HK-2 (cell line): Measurements from ENCODE around the gene MYO16.
"Not testable (repeated sequence)": the region's sequence is repeated elsewhere in the genome, so short reads cannot be mapped to it uniquely, and the experiment has no call there.

Experiments
- DNase-seq: peaks from one replicate; pipeline ENCODE4 v3.0.0-alpha.2; 2018; ENCODE audit not compliant: unreplicated experiment

The MYO16 gene

DNA sequence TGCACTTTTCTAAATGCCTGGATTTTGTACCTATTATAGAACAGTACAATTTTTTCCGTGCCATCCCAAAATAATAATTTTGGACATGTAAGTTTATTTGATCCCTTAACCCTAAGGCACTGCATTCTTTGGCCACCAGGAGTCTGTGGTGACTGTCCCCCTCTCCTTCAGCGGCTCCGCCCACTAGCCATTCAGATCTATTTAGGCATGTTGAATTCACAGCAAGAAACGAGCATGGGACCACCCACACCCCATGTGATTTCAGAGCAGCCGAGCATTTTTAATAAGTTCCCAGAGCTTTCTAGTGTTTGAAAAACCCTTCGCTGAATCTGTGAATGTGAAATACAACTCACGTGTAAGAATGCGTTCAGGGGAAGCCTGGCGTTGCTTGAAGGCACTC lies 567.5 kb downstream of the MYO16 start:
- no peak for DNase-seq

DNA sequence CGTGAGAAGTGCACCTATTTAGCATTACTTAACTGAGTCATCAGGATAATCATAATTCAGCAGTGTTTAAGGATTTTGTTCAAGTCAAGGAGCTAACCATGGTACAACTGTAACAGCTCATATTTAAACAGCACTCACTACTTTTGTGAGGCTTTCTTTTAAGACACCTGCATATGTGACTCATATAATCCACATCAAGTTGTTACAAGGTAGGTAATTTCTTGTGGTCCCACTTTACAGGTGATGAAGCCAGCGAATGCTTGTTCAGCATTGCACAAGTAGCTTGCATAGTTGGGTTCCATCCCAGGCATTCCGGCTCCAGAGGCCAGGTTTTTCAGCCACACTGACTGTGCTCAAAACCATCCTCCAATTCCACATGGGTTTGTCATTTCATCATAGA lies 569.2 kb downstream of the MYO16 start:
- DNase-seq = no peak

DNA sequence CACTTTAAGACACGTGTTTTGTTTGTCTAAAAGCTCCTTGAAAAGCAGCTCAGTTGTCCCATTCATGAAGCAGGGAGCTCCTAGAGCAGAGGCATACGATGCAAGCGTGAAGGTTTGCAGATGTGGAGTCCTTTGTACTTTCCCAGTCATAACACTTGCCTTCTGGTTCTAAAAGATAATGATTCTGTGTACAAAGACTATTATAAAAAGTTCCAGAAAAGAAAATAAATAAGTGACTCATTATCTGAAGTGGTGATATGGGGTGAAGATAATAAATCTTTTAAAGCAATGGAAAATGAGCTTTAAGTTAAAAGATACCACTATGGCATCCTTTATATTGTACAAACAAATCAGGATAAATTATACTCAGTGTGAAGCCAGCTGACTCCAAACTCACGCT lies 569.9 kb downstream of the MYO16 start:
- no peak for DNase-seq

DNA sequence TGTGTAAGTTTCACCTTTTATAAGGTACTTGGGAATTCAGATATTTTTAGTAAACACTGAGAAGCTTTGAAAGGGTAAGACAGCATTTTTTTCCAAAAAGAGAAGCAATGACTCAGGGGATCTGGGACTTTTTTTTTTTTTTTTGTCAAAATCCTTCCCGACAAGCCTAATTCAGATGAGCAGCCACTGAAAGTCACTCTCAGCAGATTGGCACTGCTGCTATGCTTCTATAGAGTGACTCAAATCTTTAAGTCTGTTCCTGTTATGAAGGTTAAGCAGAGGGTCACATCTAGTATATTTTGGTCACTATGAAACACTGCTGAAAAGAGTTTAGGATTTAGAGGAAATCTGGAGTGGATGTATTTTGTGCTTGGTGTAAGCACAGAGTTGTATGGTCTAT lies 571.1 kb downstream of the MYO16 start:
- no peak for DNase-seq

DNA sequence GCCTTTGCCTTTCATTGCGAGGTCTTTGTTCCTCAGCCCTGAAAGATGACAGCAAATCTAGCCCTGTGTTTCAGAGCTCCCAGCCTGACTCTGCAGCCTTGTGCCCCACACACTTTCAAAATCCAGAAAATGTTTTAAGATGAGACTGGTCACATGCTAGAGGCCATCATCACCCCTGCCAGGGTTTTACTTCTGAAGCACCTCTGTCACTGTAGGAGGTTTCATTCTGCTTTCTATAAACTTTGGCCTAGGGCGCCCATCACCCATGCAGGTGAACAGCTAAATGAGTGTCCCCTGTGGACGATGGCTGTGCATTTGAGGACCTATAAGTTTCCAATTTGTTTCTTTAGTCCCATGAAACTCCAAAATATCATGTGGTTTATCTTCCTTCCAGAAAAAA lies 574.2 kb downstream of the MYO16 start:
- DNase-seq = no peak

DNA sequence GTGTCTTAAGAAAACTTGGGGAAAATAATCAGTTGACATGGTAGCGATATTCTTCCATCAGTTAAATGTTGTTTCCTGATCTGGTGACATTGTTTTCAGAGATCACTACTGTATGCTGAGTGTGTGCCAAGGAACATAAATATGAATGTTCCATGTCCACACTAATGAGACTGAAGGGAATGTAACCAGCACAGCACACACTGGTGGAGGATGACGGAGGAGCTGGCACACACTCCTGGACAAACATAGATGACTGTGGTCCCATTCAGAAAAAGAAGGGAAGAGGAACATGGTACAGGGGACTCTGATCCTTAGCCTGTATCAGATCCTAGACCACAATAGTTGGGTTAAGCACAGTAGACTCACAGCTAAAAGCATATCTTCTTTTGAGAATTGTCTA lies 574.8 kb downstream of the MYO16 start:
- no peak for DNase-seq

DNA sequence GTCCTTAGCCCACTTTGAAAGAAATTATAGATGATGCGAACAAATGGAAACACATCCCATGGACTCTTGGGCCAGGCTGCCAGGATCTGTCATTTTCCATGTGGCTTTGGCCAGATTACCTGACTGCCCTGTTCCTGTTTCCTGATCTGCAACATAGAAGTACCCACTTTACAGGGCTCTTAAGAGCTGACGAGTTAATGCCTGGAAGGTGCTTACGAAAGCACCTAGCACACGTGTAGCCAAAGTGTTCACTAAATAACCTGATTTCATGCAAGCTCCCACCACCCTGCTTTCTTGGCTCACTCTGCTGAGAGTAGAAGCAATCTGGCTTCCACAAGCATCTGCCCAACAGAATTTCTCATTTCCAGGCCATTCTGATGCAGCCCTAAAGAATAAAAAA lies 575.2 kb downstream of the MYO16 start:
- no peak for DNase-seq

DNA sequence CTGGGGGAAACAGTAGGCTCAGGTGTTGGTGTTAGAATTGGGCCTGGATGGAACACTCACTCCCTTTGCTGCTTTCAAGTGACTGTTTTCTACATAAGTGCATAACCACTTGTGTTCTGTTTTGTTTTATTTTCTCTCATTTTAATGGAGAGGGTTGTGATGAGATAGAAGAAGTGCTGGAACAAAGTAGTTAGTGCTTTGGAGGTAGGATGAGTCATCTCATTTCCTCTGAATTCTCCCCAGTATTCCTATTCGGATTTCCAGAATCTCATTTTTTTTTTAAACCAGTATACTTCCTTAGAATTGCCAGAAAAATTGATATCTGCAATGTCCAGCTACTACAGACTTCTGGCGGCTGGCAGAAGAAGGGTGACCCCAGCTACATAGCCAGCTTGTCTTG lies 575.9 kb downstream of the MYO16 start:
- DNase-seq = no peak

DNA sequence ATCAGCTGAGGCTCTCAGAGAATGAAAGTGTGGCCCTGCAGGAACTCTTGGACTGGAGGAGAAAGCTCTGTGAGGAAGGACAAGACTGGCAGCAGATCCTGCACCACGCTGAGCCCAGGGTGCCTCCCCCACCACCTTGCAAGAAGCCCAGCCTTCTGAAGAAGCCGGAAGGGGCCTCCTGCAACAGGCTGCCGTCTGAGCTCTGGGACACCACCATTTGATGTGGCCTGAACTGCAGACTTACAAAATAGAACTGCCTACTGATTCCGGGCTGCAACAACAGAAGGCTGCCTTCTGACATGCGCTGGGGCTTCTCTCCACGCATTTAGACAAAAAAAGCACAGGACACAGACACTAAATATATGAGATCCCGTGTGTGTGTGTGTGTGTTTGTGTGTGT lies 577.2 kb downstream of the MYO16 start:
- DNase-seq = no peak

DNA sequence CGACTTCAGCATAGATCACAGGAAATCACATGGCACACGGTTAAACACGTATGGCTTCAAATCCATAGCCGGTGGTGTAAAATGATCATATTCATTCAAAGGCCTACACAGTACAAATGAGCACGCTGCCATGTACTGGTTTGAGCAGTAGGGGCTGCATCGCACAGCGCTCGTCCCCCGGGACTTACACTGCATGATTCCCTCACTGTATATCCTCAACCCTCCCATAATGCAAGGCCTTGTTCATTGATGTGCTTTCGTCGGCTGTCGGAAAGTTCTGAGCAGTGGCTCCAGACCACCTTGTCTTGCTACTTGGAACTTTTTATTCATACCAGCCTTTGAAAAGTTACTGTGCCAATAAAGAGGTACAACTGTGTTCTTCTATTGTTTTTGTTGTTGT lies 578.2 kb downstream of the MYO16 start:
- DNase-seq = no peak

DNA sequence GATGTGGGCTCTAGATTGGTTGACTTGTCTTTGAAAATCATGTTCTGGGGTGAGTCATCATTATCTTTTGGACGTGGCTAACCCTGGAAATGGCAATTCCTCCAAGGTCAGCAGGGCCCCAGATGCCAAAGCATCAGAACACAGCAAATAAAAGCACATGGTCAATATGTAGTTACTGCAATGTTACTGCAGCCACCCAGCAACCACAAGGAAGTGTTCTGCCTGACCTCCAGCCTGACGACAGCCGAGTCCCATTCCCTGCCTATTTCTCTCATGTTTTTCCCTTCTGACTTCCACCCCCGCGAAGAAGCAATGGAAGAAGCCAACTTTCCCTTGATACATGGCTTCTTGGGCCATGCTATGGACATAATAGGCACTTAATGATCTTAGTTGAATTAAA lies 579.1 kb downstream of the MYO16 start:
- no peak for DNase-seq

DNA sequence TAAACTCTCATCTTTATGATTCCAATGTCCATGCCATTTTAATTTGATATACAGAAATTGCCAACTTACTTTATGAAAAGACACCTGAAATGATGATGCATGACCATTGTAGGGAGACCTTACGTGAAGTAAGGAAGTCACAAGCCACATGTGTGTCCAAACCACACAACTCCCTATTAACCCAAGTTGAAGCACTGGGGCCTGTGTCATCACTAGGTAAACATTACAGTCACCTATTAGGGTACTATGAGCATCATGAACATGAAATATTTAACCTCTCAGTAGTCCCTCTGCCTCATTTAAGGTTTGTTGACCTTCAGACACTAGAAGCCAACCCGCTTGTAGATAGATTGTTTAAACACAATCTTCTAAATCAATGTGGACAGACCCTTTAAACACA lies 580.1 kb downstream of the MYO16 start:
- no peak for DNase-seq

DNA sequence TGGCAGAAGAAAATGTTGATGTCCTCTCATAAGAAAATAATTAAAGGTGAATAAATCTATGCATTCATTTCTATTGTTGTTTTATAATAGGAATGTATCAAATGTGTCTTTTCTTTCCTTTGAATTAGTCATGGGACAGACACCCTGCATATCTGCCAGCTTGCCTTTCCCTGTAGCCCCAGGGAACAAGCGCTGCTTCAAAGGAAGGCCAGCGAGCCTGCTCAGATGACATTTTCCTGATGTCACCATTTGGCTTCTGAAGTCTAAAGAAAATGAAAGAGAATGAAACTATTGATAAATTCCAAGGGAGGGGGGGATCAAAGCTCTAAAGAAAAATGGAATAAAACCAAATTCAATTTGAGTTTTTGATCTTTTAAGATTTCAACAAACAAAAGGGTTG lies 582.2 kb downstream of the MYO16 start:
- no peak for DNase-seq

DNA sequence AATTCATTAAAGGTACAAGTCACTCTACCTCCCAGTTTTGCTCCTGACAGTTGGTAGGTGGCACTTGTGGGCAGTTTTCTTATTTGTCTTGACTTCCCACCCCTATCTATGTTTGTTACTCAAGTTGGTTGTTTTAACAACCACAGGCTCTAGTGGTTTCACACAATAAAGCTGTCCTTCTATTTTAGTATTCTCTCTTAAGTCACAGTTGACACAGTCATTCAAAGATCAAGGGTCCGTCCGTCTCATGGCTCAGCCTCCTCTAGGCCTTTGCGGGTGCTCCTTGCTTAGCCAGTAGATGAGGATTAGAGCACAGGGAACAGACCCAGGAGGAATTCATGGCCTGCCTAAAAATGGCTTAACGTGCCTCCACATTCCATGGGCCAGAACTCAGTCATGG lies 583.2 kb downstream of the MYO16 start:
- DNase-seq = no peak

DNA sequence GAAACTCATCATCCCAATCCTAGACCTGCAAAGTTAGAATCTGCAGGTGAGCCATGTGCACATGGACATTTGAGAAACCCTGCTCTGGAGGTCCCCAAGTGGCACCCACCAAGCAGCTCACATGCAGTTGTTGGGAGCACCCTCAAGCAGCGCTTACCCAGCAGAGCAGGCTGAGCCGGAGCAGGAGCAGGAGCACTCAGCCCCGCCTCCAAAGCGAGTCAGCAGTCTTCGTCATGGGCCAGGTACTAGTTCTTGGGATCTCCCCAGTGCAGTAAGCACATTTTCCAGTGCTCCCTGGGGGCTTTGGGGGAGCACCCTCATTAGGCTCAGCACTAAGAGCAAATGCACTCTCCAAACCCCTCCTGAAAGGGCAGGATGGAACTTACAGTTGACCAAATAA lies 584.3 kb downstream of the MYO16 start:
- DNase-seq = no peak

DNA sequence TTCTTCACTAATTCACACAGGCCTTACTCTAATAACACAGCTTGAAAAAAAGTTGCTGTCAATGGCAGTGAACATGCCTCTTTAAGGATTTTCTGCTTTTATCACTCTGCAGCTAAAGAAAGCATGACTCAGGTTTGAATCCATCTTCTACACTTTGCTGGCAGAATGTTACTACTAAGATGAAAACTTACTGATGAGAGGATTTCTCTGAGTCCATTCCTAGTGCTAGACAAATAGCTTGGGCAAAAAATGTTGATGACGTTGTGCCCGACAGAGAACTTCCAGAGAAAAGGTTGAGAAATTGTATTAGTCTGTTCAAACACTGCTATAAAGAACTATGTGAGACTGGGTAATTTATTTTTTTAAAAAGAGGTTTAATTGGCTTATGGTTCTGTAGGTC lies 585.0 kb downstream of the MYO16 start:
- DNase-seq = no peak

DNA sequence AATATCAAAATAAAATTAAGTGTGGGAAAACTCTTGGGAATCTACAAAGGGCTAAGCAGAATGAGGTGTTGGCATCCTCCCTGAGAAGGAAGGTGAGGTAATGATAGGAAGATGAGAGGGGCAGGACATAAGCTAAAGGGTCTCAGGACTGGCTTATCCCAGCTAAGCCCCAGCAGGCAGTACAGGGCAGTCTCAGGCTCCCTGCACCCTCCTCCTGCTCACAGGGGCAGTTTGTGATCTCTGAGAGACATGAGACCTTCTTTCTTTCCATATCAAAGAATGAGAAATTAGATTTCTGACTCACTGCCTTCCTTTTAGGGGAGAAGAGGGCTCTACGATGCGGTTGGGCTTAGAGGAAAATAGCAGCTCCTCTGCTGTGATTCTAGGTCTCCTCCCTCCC lies 586.0 kb downstream of the MYO16 start:
- no peak for DNase-seq

DNA sequence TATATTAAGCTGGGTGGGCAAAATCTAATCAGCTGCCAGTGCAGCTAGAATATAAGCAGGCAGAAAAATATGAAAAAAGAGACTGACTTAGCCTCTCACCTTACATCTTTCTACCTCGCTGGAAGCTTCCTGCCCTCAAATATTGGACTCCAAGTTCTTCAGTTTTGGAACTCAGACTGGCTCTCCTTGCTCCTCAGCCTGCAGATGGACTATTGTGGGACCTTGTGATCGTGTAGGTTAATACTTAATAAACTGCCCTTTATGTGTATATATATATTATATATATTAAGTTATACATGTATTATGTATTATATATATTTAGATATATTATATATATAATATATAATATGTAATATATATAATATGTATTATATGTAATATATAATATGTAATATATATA lies 588.1 kb downstream of the MYO16 start:
- not testable (repeated sequence) for DNase-seq

DNA sequence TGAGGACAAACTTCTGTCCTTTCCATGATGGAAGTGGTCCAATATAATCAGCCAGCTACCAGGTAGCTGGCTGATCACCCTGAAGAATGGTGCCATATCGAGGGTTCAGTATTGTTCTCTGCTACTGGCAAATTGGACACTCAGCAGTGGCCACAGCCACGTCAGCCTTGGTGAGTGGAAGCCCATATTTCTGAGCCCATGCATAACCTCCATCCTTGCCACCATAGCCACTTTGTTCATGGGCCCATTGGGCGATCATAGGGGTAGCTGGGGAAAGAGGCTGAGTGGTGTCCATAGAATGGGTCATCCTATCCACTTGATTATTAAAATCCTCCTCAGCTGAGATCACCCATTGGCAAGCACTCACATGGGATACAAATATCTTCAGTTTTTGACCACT lies 591.2 kb downstream of the MYO16 start:
- DNase-seq = no peak

DNA sequence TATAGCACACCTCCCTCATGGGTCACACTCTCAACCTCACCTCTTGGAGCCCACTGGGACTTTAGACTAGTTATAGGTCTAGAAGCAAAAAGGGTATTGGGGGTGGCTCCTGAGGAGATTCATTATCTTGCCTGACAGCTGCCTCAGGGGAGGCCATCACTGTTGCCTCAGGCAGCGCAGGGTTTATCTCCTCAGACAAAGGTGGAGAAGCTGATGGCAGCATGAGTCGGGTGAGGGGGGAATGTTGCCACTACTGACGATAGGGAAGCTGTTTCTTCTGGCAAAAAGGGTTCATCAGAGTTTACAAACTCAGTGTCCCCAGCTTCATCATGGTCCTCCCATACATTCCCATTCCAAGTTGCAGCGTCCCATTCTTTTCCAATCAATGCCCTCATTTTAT lies 594.6 kb downstream of the MYO16 start:
- no peak for DNase-seq

DNA sequence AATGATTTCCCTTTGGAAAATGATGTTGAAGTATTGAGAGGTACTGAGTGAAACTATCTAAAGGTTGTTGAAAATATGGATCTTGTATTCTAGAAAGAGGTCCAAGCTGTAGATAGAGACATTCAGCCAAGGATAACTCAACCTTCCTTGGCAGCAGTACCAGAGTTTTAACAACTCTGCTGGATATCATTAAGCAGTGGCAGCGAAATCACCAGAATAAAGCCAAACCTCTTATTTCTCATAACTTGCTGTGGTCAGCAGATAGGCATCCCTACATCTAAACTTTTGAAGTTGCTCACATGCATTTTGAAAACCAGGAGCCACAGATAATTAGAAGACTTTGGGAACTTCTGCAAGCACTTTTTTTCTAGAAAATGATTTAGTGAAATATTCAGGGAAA lies 597.2 kb downstream of the MYO16 start:
- DNase-seq = no peak

DNA sequence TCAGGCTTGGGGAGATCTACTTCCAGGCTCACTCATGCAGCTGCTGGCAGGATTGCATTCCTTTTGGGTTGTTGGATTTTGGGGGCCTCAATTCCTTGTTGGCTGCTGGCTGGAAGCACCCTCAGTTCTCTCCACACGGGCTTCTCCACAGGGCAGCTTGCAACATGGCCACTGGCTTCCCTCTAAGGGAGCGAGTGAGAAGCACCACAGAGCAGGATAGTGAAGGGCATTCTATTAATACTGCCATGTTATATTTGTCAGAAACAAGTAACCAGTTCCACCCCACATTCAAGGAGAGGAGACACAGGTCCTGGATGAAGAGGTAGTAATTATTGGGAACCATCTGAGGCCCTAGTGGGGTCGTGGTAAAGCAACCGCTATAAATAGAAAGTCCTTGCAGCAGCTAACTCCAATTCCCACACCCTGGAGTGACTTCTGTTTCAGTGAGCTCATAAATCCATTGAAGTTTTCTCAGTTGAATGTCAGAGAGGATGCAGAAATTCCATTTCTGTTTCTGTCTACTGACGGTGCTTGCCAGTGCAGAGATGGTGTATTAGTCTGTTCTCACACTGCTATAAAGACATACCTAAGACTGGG lies 598.0 kb downstream of the MYO16 start:
- no peak for DNase-seq

DNA sequence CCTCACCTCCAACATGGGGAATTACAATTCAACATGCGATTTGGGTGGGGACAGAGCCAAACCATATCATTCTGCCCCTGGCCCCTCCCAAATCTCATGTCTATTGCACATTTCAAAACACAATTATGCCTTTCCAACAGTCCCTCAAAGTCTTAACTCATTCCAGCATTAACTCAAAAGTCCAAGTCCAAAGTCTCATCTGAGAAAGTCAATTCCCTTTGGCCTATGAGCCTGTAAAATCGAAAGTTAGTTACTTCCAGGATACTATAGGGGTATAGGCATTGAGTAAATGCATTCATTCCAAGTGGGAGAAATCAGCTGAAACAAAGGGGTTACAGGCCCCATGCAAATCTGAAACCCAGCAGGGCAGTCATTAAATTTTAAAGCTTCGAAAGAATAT lies 598.8 kb downstream of the MYO16 start:
- DNase-seq = no peak

DNA sequence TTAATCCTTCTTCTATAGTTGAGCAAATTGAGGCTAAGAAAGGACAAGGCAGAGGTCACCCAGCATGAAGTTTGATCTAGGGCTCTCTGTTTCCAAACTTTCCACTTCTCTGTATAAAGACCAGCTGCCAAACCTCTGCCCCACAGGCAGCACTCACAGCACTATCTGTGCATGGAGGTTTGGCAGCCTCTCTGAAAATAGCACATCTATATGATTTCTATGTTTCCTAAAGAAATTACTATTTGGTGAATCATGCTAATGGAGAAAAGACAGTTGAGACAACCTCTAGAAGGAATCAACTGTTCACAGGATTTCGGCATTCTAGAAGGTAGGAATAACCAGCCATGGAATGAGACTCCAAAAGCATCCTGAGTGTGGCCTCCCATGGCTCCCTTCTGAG lies 602.5 kb downstream of the MYO16 start:
- DNase-seq = no peak

DNA sequence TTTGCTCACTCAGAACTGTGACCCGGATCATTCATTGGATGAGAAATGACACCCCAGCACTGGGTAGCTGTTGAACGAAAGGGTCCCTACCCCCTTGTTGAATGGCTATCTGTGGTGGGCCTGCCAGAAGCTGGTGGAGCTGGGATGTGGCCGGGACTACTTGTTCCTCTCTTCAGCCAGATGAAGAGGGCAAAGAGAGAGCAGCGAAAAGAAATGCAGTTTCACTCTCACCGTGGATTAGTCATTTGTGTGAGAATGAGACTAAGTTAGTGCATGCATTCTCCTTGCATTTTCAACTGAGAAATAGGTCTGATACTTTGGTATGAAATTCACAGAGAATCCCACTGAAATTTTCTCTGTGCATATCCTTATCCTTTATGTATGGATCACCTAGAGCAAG lies 603.9 kb downstream of the MYO16 start:
- DNase-seq = no peak
